ENCODE data around the gene B4GALNT3.

Gene B4GALNT3

DNA sequence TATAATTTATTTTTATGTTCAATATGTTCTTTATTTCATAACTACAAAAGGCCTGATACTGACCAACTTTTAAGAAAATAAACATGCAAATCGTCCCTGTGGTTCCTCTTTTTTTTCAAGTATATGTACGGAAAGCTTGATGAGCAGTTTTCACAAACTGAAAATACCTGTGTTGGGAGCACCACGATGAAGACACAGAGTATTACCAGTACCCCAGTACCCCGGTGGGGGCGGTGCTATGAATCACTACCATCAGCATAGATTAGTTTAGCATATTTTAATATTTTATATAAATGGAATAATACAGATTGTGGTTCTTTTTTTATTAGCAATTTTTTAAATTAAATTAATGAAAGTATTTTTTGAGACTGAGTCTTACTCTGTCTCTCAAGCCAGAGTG is 7.0 kb downstream of the B4GALNT3 start:
- DNase-seq (ENCODE audit: extremely low read depth in 1 of 2, low read depth in 1 of 2) = no peak

DNA sequence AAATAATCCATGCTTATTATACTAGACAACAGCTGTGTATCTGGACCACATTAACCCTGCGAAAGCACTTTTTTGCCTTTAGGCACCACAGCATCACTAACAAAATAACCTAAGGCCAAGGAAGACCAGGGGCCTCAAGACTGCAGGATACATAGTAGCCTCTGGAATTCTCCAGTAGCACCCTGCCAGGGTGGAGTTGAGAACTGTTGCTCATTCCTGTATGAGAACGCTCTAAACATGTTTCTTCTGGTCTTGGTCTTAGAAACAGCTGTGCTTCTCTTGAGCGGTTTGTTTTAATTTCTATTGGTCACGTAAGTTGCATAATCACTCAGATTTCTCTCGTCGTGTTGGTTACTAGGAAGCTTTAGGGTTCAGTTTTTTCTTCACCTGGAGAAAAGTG is 7.9 kb downstream of the B4GALNT3 start:
- DNase-seq (ENCODE audit: extremely low read depth in 1 of 2, low read depth in 1 of 2) = no peak

DNA sequence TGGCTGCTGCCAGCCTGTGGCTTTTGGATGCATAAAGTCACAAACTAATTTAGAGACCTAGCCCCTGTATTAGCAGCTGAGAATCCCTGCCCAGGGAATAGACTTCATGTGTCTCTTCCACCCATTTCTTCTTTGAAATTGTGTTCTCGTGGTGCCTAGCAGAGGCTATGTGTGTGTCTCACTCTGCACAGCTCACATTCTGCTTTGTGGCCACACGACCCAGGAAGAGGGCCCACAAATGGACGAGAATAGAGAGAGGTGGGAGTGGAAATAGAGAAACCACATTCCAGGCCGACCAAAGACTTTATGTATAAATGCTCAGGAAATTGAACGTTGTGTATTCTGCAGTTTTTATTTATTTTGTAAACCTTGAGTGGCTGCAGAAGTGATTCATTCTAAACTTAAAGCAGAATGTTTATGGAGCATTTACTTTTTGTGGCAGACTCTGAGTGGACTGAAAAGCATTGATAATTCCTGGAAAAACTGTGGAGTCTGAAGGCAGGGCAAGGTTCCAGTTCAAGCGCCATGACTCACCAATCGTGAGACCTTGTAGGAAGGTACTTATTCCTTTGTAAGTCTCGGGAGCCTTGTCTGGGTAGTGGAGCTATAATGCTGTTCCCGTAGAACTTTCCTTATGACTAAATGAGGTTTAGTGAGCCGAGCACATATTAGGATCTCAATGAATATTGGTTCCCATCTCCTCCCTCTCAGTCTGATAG is 9.1 kb downstream of the B4GALNT3 start:
- no peak for DNase-seq (ENCODE audit: extremely low read depth in 1 of 2, low read depth in 1 of 2)

DNA sequence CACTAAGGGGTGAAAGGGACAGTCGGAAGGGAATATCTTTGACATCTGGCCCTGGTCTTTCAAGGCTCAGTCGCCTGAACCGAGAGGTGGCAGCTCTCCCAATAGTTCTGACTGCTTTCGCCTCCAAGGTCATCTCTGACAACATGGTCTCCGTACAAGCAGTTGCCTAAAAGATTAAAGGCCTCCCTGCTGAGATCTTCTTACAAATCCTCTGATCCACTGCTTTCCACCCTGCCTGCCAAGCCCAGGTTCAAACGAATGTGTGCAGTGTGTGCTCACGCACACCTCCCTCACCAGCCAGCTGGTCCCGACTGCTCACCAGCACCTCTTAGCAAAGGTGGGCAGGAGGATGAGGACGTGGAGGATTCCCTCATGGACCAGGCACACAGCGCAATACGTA is 10.4 kb downstream of the B4GALNT3 start:
- no peak for DNase-seq (ENCODE audit: extremely low read depth in 1 of 2, low read depth in 1 of 2)

DNA sequence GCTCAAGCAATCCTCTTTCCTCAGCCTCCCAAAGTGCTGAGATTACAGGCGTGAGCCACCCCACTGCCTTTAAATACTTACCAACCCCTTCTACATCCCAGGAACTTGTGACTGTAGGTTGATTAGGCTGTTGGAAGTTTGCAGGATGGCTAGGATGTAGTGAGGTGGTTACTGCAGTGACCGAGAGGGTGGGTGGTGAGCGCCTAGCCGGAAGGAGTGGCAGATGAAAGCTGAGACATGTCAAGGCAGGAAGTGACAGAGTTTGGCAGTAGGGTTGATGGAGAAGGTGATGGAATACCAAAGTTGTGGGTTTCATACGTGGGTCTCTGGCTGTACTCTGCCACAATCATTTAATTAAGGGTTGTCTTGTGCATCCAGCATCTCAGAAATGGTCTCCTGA is 13.5 kb downstream of the B4GALNT3 start:
- no peak for DNase-seq (ENCODE audit: extremely low read depth in 1 of 2, low read depth in 1 of 2)

DNA sequence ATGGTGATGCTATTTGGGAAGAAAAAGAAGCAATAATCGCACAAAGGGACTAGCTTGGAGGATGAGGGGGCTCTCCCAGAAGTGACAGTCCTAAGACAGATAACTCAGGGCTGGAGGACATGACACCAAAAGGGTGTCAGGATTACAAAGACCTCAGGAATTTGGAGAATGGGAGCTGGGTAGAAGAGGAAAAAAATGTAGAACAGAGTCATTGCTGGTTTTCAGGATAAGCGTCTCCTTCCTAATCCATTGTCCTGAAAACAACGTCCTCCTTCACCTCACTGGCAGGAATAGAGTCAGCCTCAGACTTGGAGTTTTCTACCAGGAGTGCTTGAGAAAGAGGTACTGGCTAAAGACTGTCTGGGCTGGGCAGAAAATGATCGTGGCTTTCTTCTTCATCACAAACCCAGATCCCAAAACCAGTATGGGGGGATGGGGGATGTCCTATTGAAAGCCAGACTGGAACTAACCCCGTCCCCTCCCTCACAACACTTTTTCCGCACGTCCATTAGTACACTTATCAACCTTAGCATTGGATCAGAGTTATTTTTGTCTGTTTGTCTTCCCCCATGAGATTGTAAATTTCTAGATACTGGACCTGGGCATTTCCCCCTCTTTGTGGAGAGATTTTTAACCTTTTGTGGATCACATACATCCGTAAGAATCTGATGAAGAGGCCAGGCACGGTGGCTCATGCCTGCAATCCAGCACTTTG is 14.3 kb downstream of the B4GALNT3 start:
- DNase-seq (ENCODE audit: extremely low read depth in 1 of 2, low read depth in 1 of 2) = no peak

DNA sequence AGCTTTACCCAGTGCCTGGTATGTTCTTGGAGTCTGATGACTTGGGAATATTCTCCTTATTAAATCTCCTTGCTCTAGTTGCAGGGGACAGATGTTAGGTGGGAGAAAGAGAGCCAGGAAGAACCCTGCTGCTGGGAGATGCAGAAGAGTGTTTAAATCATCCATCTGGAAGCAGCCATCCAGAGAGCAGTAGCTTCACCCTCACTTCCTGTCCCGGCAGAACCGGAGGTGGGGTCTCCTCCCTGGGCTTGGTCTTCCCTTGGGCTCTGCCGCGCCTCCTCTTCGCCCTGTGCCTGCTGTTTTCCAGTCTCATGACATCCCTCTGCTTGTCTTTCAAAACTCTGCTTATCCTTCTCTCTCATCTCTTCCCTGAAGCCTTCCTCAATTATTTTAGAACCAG is 15.5 kb downstream of the B4GALNT3 start:
- DNase-seq (ENCODE audit: extremely low read depth in 1 of 2, low read depth in 1 of 2) = no peak

DNA sequence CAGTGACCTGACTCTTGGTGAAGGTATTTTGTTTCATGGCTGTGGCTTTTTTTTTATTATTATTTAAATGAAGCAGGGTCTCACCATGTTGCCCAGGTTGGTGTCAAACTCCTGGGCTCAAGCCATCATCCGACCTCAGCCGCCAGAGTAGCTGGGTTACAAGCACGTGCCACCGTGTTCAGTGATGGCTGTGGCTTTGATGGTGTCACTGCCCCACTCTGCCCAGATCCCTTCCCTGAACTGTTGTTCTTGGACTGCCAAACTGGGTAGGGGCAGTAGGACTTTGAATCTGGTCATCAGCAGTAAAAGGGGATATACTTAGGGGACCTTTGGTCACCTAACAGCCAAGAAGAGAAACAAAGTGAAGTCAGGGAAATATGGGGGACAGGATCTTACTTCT is 19.4 kb downstream of the B4GALNT3 start:
- no peak for DNase-seq (ENCODE audit: extremely low read depth in 1 of 2, low read depth in 1 of 2)

DNA sequence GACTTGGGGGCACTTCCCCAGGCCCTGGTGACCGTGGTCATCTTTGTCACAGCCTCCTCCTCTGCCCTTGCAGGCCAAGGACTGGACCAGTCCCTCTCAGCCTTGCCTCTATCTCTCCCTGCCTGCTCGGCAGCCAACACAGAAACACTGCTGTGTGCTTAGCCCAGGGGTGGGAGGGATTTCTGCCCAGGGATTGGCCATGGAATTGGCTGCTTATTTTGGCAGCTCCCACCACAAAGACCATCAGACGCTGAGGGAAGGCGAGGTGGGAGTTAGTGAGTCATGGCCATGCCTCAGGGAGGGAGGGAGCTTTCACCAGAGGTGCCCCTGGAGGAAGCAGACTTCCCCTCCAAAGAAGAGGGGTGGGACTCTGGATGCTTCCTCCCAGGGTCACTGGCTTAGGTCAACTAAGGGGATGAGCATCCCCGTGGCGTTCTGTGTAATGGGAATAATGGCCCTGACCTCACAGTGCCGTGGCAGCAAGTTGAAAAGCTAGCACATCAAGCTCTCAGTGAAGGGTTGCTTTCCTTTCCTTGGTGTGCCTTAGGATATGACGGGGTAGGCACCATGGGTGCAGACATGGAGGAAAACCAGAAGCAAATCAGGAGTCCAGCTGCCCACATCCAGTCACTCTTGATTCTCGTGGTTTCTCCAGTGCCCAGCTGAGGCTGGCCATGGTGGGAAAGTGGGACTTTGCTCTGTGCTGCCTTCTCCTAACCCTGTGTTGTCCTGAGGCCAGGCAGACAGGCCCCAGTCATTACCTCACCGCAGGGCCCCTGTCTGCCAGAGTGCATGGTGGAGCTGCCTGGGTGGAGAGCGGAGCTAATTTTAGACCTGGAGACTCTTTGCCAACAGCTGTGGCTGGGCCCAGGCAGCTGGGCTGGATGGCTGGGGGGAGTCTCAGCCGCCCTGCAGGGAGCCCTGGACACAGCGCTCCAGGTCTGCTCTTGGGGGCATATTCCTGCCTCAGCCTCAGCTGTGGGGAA is 21.4 kb downstream of the B4GALNT3 start:
- no peak for DNase-seq (ENCODE audit: extremely low read depth in 1 of 2, low read depth in 1 of 2)

DNA sequence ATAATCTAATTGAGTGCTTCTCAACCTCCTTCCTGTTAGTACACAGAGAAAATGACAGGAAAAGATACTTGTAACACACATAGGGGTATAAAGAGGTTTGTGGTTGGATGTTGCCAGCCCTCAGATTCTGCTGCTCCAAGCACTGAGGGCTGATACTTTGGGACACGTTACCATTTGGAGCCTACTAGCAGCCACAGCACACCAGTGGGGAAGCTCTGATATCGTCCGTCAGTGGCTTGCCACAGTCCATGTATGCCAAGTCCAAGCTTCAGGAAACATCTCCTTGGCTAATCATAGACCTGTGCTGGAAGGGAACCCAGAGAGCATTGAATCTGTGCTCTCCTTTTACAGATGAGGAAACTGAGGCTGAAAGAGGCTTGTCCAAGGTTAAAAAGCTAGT is 22.3 kb downstream of the B4GALNT3 start:
- DNase-seq (ENCODE audit: extremely low read depth in 1 of 2, low read depth in 1 of 2) = no peak

DNA sequence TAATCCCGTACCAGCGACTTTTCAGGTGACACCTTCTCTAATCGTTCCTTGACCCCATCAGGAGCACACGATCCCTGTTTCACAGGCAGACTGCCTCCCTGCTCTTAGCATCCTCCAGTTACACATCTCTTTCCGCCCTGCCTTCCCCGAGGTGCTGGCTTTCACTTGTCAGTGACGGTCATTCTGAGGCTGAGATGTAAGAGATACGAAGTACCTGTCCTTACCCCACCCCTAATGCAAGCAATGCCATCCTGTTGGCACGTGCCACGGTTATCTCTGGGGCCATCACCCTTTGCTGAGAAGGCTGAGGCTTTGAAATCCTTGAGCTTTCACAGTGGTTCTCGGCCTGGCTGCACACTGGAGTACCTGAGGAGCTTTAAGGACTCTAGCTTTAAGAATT is 24.4 kb downstream of the B4GALNT3 start:
- DNase-seq (ENCODE audit: extremely low read depth in 1 of 2, low read depth in 1 of 2) = no peak

DNA sequence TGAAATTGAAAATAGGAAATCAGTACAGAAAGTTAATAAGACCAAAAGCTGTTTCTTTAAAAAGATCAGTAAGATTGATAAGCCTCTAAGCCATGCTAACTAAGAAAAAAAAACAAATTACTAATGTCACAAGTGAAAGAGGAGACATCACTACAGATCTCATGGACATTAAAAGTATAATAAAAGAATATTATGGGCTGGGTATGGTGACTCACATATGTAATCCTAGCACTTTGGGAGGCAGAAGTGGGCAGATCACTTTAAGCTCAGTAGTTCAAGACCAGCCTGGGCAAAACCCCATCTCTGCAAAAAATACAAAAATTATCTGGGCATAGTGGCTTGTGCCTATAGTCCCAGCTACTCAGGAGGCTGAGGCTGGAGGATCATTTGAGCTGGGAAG is 30.5 kb downstream of the B4GALNT3 start:
- no peak for DNase-seq (ENCODE audit: extremely low read depth in 1 of 2, low read depth in 1 of 2)

DNA sequence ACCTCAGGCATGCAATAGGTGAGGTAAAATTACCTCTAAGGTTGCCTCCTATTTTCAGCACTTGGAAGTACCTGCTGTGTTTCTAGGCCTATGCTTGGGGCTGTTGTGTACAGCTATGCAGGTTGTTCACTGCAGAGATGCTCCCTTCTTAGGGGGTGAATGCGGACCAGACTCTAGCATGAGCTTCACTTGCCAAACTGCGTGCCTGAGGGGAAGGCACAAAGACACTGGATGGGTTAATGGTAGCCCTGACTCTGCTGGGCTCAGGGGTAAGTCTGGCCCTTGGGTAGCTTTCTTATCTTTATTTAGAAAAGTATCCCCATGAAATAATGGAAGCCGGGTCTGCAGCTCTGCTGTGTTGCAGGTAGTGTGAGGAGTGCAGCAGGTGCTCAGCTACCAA is 35.7 kb downstream of the B4GALNT3 start:
- no peak for DNase-seq (ENCODE audit: extremely low read depth in 1 of 2, low read depth in 1 of 2)

DNA sequence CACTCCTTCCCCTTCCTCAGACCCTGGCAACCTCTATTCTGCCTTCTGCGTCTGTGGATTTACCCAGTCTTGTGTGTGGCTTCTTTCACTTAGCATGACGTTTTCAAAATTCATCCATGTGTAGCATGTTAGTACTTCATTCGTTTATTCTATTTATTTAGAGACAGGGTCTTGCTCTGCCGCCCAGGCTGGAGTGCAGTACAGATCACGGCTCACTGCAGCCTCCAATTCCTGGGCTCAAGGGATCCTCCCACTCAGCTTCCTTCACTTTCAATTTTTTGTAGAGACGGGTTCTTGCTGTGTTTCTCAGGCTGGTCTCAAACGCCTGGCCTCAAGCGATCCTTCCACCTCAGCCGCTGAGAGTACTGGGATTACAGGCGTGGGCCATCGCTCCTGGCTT is 37.0 kb downstream of the B4GALNT3 start:
- no peak for DNase-seq (ENCODE audit: extremely low read depth in 1 of 2, low read depth in 1 of 2)

DNA sequence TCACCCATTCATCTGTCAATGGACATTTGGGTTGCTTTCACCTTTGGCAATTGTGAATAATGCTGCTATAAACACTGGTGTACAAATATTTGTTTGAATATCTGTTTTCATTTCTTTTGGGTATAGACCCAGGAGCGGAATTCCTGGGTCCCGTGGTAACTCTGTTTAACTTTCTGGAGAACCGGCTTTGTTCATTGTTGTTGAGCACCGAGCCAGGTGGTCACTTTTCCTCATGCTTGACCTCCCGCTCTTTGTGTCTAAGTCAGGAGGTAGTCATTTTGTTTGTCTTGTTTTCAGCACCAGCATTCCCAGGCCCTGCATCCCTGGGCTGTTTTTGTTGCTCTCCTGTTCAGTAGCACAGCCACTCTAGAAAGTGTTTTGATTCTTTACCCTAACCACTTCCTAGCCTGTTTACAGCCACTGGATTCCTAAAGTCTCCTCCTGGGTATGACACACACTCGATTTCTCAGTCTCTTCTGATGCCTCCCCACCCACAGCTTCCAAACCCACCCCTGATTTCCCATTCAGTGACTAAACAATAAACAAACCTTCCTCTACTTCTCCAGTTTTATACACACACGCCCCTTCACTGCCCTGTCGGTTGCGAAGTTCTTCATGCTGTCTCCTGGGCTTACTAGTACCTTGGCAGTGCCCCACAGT is 37.9 kb downstream of the B4GALNT3 start:
- no peak for DNase-seq (ENCODE audit: extremely low read depth in 1 of 2, low read depth in 1 of 2)

DNA sequence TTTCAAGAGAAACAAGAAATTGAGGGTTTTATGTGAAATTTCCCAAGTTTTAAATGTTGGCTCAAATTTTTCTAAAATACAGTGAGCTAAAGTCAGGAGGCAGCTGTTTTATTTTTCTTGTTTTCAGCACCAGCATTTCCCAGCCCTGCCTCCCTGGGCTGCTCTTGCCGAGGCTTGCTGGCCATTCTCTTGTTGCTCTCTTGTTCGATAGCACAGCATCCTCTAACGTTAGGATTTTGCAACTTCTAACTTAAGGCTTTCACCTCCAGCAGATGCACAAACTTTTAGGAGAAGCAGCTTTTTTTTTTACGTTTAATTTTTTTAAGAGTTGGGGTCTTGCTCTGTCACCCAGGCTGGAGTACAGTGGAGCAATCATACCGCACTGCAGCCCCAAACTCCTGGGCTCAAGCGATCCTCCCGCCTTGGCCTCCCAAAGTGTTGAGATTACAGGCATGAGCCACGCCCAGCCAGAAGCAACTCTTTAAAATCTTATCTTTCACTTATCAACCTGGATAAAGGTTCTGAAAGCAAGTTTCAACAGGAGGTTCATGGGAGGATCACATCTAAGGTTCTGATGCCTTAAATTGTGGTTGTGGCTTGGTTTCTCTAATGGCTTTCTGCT is 40.2 kb downstream of the B4GALNT3 start:
- DNase-seq (ENCODE audit: extremely low read depth in 1 of 2, low read depth in 1 of 2) = no peak

DNA sequence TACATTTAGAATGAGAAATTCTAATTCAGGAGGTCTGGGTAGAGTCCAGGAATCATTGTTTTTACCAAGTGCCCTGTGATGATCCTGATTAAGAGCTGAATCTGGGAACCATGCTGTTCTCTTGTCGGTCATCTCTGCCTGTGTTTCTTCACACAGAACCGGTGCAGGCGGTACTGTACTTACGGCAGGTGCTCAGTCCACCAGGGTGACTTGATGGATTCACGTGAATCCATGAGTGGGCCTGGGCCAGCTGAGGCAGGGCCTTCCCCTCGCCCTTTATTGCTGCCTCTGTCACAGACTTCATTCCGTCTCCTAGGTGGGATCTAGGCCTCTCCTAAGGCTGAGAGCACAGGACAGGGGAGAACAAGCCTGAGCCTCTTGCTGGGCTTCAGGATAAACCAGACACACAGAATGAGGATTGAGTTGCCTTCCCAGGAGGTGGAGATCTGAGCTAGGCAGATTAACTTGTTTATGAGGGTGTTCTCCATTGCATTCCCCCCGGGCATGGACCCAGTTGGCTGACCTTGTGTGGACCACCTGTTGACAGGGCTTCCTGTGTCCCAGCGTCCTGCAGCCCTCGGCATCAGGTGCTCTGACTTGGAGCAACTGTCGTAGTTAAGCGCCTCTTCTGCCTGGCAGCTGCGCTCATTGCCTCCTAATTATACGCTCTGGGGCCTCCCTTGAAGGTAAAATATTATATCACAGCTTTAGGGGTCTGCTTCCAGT is 42.1 kb downstream of the B4GALNT3 start:
- DNase-seq (ENCODE audit: extremely low read depth in 1 of 2, low read depth in 1 of 2) = no peak

DNA sequence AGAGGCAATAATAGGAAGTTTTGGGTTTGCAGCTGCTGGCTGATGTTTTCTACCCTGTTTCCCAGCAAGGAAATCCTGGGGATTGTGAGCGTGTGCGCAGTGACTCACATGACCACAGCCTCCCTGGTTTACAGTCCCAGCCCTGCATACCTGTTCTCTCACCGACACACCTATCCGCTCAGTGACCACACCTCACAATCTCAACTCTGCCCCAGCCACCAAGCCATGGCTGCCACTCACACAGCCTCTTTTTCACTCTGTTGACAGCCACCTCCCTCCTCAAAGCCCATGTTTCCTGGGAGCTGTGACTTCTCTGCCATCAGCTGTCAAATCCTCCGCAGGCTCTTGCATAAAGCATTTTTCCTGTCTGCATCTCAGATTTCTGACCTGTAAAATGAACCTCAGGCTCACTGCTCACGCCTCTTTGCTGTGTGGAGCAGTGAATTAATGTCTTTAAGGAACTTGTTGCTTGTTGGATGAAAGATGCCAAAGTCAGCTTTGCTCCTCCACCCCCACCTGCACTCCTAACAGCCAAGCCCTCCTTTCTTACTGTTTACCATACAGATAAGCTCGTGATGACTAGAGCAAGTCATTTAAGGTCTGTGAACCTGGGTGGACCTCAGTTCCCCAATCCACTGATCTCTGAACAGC is 43.5 kb downstream of the B4GALNT3 start:
- no peak for DNase-seq (ENCODE audit: extremely low read depth in 1 of 2, low read depth in 1 of 2)

DNA sequence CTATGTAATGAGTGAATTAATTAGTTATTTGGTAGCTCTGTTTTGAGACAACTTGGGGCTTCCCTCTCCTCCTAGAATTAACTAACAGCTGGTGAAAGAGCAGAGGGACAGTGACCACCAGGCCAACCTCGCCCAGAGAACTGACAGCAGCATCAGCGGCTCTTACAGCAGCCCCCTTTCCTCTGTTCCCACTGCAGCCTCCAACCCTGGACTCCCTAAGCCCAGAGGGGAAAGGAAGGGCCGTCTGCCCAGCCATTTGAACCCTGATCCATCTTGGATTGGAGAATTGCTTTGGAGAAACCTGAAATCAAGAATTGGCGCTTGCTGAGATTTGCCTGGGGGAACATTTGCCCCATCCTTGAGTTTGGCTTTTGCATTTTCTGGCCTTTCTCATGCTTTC is 45.5 kb downstream of the B4GALNT3 start:
- no peak for DNase-seq (ENCODE audit: extremely low read depth in 1 of 2, low read depth in 1 of 2)

Data from stimulated activated CD8-positive, alpha-beta memory T cell treated with anti-CD3 and anti-CD28 coated beads, Interleukin-7, amount 100 ng/mL, for 48 hours (primary cell).